SK-N-SH treated with all-trans-retinoic acid at 6 μM for 48 hours (cell line): ENCODE results near the gene COBL.

Source experiments
- ATAC-seq: fragments of 200-7000 bp; cut with Tn5 transposase; 3 replicates; pipeline ENCODE4 v1.9.1; 2020; ENCODE audit warnings: mild to moderate bottlenecking, moderate library complexity
- ARNTL ChIP-seq: fragments of 450-650 bp; formaldehyde crosslinking; IDR thresholded peaks from 2 replicates; pipeline ENCODE4 v1.5.0; 2020; ENCODE audit warnings: low read depth, mild to moderate bottlenecking, moderate library complexity, borderline replicate concordance
- BACH2 ChIP-seq: fragments of 250-450 bp; sonication (Bioruptor Pico); IDR thresholded peaks from 2 replicates; pipeline ENCODE4 v1.9.0; 2021; ENCODE audit warnings: mild to moderate bottlenecking, borderline replicate concordance
- CREB5 ChIP-seq: fragments of 250-450 bp; sonication (Bioruptor Pico); IDR thresholded peaks from 2 replicates; pipeline ENCODE4 v1.5.1; 2020; ENCODE audit warnings: low read depth, mild to moderate bottlenecking, moderate library complexity
- CSDC2 ChIP-seq: fragments of 250-450 bp; sonication (Bioruptor Pico); IDR thresholded peaks from 2 replicates; pipeline ENCODE4 v1.5.0; 2020; ENCODE audit warnings: mild to moderate bottlenecking, moderate library complexity
- CSRNP3 ChIP-seq: fragments of 250-450 bp; sonication (Bioruptor Pico); IDR thresholded peaks from 2 replicates; pipeline ENCODE4 v1.5.1; 2021; ENCODE audit warnings: mild to moderate bottlenecking, moderate library complexity
- ESRRG ChIP-seq: fragments of 250-450 bp; sonication (Bioruptor Pico); IDR thresholded peaks from 2 replicates; pipeline ENCODE4 v1.6.1; 2021; ENCODE audit warnings: mild to moderate bottlenecking
- GLIS3 ChIP-seq: fragments of 250-450 bp; sonication (Bioruptor Pico); IDR thresholded peaks from 2 replicates; pipeline ENCODE4 v1.5.0; 2020; ENCODE audit warnings: mild to moderate bottlenecking, moderate library complexity
- ISL1 ChIP-seq: fragments of 250-450 bp; sonication (Bioruptor Pico); IDR thresholded peaks from 2 replicates; pipeline ENCODE4 v2.1.2; 2022; ENCODE audit warnings: mild to moderate bottlenecking, moderate library complexity
- OSR1 ChIP-seq: fragments of 250-450 bp; sonication (Bioruptor Pico); IDR thresholded peaks from 2 replicates; pipeline ENCODE4 v1.8.0; 2022; ENCODE audit warnings: moderate library complexity, mild to moderate bottlenecking, inconsistent platforms
- PATZ1 ChIP-seq: fragments of 250-450 bp; sonication (Bioruptor Pico); IDR thresholded peaks from 2 replicates; pipeline ENCODE4 v1.8.0; 2020; ENCODE audit warnings: mild to moderate bottlenecking, moderate library complexity, borderline replicate concordance
- POU6F1 ChIP-seq: fragments of 250-450 bp; sonication (Bioruptor Pico); IDR thresholded peaks from 2 replicates; pipeline ENCODE4 v1.8.0; 2021; ENCODE audit warnings: low read depth, mild to moderate bottlenecking, moderate library complexity, borderline replicate concordance
- PPARA ChIP-seq: fragments of 250-450 bp; sonication (Bioruptor Pico); IDR thresholded peaks from 2 replicates; pipeline ENCODE4 v1.5.0; 2020; ENCODE audit warnings: mild to moderate bottlenecking, borderline replicate concordance
- RARB ChIP-seq: fragments of 250-450 bp; sonication (Bioruptor Pico); IDR thresholded peaks from 2 replicates; pipeline ENCODE4 v1.8.0; 2021; ENCODE audit warnings: mild to moderate bottlenecking, moderate library complexity
- SNAI2 ChIP-seq: fragments of 250-450 bp; sonication (Bioruptor Pico); IDR thresholded peaks from 2 replicates; pipeline ENCODE4 v1.5.0; 2020; ENCODE audit warnings: mild to moderate bottlenecking, moderate library complexity
- TCF4 ChIP-seq: fragments of 250-450 bp; sonication (Bioruptor Pico); IDR thresholded peaks from 2 replicates; pipeline ENCODE4 v1.8.0; 2021; ENCODE audit warnings: mild to moderate bottlenecking, moderate library complexity, borderline replicate concordance
- TSHZ2 ChIP-seq: fragments of 250-450 bp; sonication (Bioruptor Pico); IDR thresholded peaks from 2 replicates; pipeline ENCODE4 v1.5.0; 2020; ENCODE audit warnings: mild to moderate bottlenecking, moderate library complexity
- ZC3H10 ChIP-seq: fragments of 250-450 bp; sonication (Bioruptor Pico); IDR thresholded peaks from 2 replicates; pipeline ENCODE4 v1.5.1; 2021; ENCODE audit warnings: mild to moderate bottlenecking, moderate library complexity
- ZFP3 ChIP-seq: fragments of 250-450 bp; sonication (Bioruptor Pico); IDR thresholded peaks from 2 replicates; pipeline ENCODE4 v1.5.0; 2020; ENCODE audit warnings: mild to moderate bottlenecking, moderate library complexity
- ZFP30 ChIP-seq: fragments of 450-650 bp; formaldehyde crosslinking; IDR thresholded peaks from 2 replicates; pipeline ENCODE4 v1.5.0; 2022; ENCODE audit warnings: mild to moderate bottlenecking, moderate library complexity
- ZNF565 ChIP-seq: fragments of 450-650 bp; formaldehyde crosslinking; conservative IDR thresholded peaks from 2 replicates; pipeline ENCODE4 v1.5.0; 2020; ENCODE audit warnings: low read depth, mild to moderate bottlenecking, moderate library complexity
- ZNF70 ChIP-seq: fragments of 450-650 bp; formaldehyde crosslinking; IDR thresholded peaks from 2 replicates; pipeline ENCODE4 v1.5.0; 2020; ENCODE audit warnings: mild to moderate bottlenecking, moderate library complexity
- ZNF8 ChIP-seq: fragments of 450-650 bp; formaldehyde crosslinking; IDR thresholded peaks from 2 replicates; pipeline ENCODE4 v1.5.0; 2020; ENCODE audit warnings: mild to moderate bottlenecking, moderate library complexity

COBL gene

GRCh38 chr7:51230324-51230625, 86.3 kb downstream of the COBL start (continued):
- TF ChIP-seq CSRNP3 (CRISPR knock-in tag) (no peak), ESRRG (CRISPR knock-in tag) (no peak), ISL1 (CRISPR knock-in tag) (no peak), ZC3H10 (CRISPR knock-in tag) (no peak)

GRCh38 chr7:51229620-51230323, 86.8 kb downstream of the COBL start:
- no peak for ATAC-seq
- TF ChIP-seq TCF4 (CRISPR knock-in tag) (no peak), ISL1 (CRISPR knock-in tag) (no peak), BACH2 (no peak), OSR1 (CRISPR knock-in tag) (no peak), TSHZ2 (CRISPR knock-in tag) (no peak), ZNF8 (CRISPR knock-in tag) (no peak), ZNF565 (CRISPR knock-in tag) (no peak), CREB5 (CRISPR knock-in tag) (no peak), RARB (CRISPR knock-in tag) (no peak), CSDC2 (CRISPR knock-in tag) (no peak), CSRNP3 (CRISPR knock-in tag) (no peak), ZFP3 (CRISPR knock-in tag) (no peak), PATZ1 (CRISPR knock-in tag) (no peak), SNAI2 (CRISPR knock-in tag) (no peak), PPARA (CRISPR knock-in tag) (no peak), ZNF70 (no peak), POU6F1 (CRISPR knock-in tag) (no peak), ARNTL (CRISPR knock-in tag) (no peak), ZFP30 (CRISPR knock-in tag) (no peak), GLIS3 (CRISPR knock-in tag) (no peak)
